ENCODE measurements around the gene INSYN2B.

- no peak for TF ChIP-seq CTCF (IDR thresholded peaks at IDR 0.05)
- TF ChIP-seq EZH2 (IDR thresholded peaks at IDR 0.05): no peak
Observed at GRCh38 chr5:169831331-169831730, 149.0 kb downstream of the INSYN2B start.

All from neural progenitor cell (in vitro differentiated cells).